ENCODE data around the gene SENP8.
"Not testable (repeated sequence)": the region's sequence is repeated elsewhere in the genome, so short reads cannot be mapped to it uniquely, and the experiment has no call there.

The SENP8 gene

GRCh38 chr15:72168131-72168807, 50.1 kb downstream of the SENP8 start:
- TF ChIP-seq CTCF (IDR thresholded peaks at IDR 0.05; ENCODE audit: control insufficient read depth, insufficient read depth, low read depth, low read length, missing control alignments) = no peak
- DNase-seq (ENCODE audit: low read depth) = no peak
- no peak overlapping the region for H3K4me3 ChIP-seq (ENCODE audit: control insufficient read depth, low read depth, low read length)

GRCh38 chr15:72168808-72169190, 50.6 kb downstream of the SENP8 start:
- no peak for TF ChIP-seq CTCF (IDR thresholded peaks at IDR 0.05; ENCODE audit: control insufficient read depth, insufficient read depth, low read depth, low read length, missing control alignments)
- DNase-seq (ENCODE audit: low read depth) = no peak

GRCh38 chr15:72169236-72169920, 51.2 kb downstream of the SENP8 start:
- TF ChIP-seq CTCF (IDR thresholded peaks at IDR 0.05; ENCODE audit: control insufficient read depth, insufficient read depth, low read depth, low read length, missing control alignments) = no peak
- no peak for DNase-seq (ENCODE audit: low read depth)
- H3K4me3 ChIP-seq (ENCODE audit: control insufficient read depth, low read depth, low read length) = no peak overlapping the region

More at GRCh38 chr15:72168808-72169190, 50.6 kb downstream of the SENP8 start:
- no peak overlapping the region for H3K4me3 ChIP-seq (ENCODE audit: control insufficient read depth, low read depth, low read length)

- no peak overlapping the region for H3K4me3 ChIP-seq (ENCODE audit: control insufficient read depth, low read depth, low read length)
- TF ChIP-seq CTCF (IDR thresholded peaks at IDR 0.05; ENCODE audit: control insufficient read depth, insufficient read depth, low read depth, low read length, missing control alignments) = no peak
- no peak for DNase-seq (ENCODE audit: low read depth)
These were observed 51.9 kb downstream of the SENP8 start for GRCh38 chr15:72169921-72170611.

GRCh38 chr15:72170691-72171090, 52.5 kb downstream of the SENP8 start:
- no peak overlapping the region for H3K4me3 ChIP-seq (ENCODE audit: control insufficient read depth, low read depth, low read length)
- no peak for TF ChIP-seq CTCF (IDR thresholded peaks at IDR 0.05; ENCODE audit: control insufficient read depth, insufficient read depth, low read depth, low read length, missing control alignments)
- no peak for DNase-seq (ENCODE audit: low read depth)

GRCh38 chr15:72171978-72172377, 53.8 kb downstream of the SENP8 start:
- not testable (repeated sequence) for DNase-seq (ENCODE audit: low read depth)

GRCh38 chr15:72172796-72173195, 54.6 kb downstream of the SENP8 start:
- no peak for DNase-seq (ENCODE audit: low read depth)
- no peak overlapping the region for H3K4me3 ChIP-seq (ENCODE audit: control insufficient read depth, low read depth, low read length)
- TF ChIP-seq CTCF (IDR thresholded peaks at IDR 0.05; ENCODE audit: control insufficient read depth, insufficient read depth, low read depth, low read length, missing control alignments) = no peak

More at GRCh38 chr15:72171978-72172377, 53.8 kb downstream of the SENP8 start:
- not testable (repeated sequence) for H3K4me3 ChIP-seq (ENCODE audit: control insufficient read depth, low read depth, low read length)
